Panc1 (cell line): ENCODE data around the gene ZBTB40. TPM values are rescaled to one million over a fixed set of nuclear protein-coding genes. Genes with fewer than 3 reads are reported as not detected.

Experiments
- ATAC-seq: fragments of 200-7000 bp; cut with Tn5 transposase; 2 replicates; pipeline ENCODE4 v1.9.1; 2020; ENCODE audit warnings: mild to moderate bottlenecking, moderate library complexity
- BruUV-seq: library from RNA; stranded (reverse); fragments of 400-500 nt; replicated peaks from 2 replicates; lab custom pipeline; 2021; lab: Mats Ljungman, UMichigan
- CTCF ChIA-PET: fragments of 300-600 bp; sonication (Branson Sonifier 250); formaldehyde crosslinking; loops from one replicate; lab custom pipeline; 2022; ENCODE audit warnings: antibody characterized with exemption; lab: Charles Lee
- POLR2A ChIA-PET: fragments of 300-600 bp; sonication (Branson Sonifier 250); formaldehyde crosslinking; loops from one replicate; lab custom pipeline; 2022; ENCODE audit warnings: antibody characterized with exemption; lab: Charles Lee
- DNase-seq: peaks from one replicate; pipeline ENCODE4 v3.0.0-alpha.2; 2010; ENCODE audit warnings: low read depth, low spot score
- H3K27ac ChIP-seq: 2 replicates; pipeline ENCODE4 v1.5.1; 2011; ENCODE audit warnings: mild to moderate bottlenecking, low read length, inconsistent platforms
- H3K27me3 ChIP-seq: fragments of 200-500 bp; sonication (Bioruptor generic); 2 replicates; pipeline ENCODE4 v1.6.0; 2014; ENCODE audit warnings: low read length, inconsistent platforms; ENCODE audit not compliant: control insufficient read depth, insufficient read depth
- H3K36me3 ChIP-seq: fragments of 200-500 bp; sonication (Bioruptor generic); 2 replicates; pipeline ENCODE4 v1.5.1; 2014; ENCODE audit warnings: inconsistent platforms, mild to moderate bottlenecking, low read length, moderate library complexity; ENCODE audit not compliant: control insufficient read depth, insufficient read depth
- H3K4me1 ChIP-seq: 2 replicates; pipeline ENCODE4 v1.5.1; 2011; ENCODE audit warnings: inconsistent platforms, mild to moderate bottlenecking, low read length, moderate library complexity; ENCODE audit not compliant: control insufficient read depth, insufficient read depth
- H3K4me3 ChIP-seq, 2 experiments: 2 replicates each; pipeline ENCODE4 v1.5.1; 2011 to 2012; ENCODE audit warnings: low read depth in 2 of 2, low read length in 2 of 2, mild to moderate bottlenecking in 2 of 2, inconsistent platforms in 1 of 2, moderate library complexity in 1 of 2
- H3K9me3 ChIP-seq: fragments of 200-500 bp; sonication (Bioruptor generic); 2 replicates; pipeline ENCODE4 v1.5.1; 2014; ENCODE audit warnings: low read depth, mild to moderate bottlenecking, inconsistent platforms, low read length, moderate library complexity; ENCODE audit not compliant: control insufficient read depth, insufficient read depth
- POLR2AphosphoS5 ChIP-seq: IDR thresholded peaks from 2 replicates; pipeline ENCODE4 v1.6.1; 2012; ENCODE audit warnings: mild to moderate bottlenecking, low read depth, low read length, moderate library complexity
- SIN3A ChIP-seq: IDR thresholded peaks from 2 replicates; pipeline ENCODE4 v1.6.1; 2012; ENCODE audit warnings: low read depth, mild to moderate bottlenecking, low read length, moderate library complexity, borderline replicate concordance; ENCODE audit not compliant: insufficient read depth
- TCF7L2 ChIP-seq: IDR thresholded peaks from 2 replicates; pipeline ENCODE4 v1.6.1; 2011; ENCODE audit warnings: mild to moderate bottlenecking, low read depth, low read length, inconsistent platforms
- in situ Hi-C: cut with HindIII; loops from 2 replicates; pipeline ENCODE4 v1.10.0; 2016; ENCODE audit warnings: low sequenced_read_pairs, low pct_unique_long_range_greater_than_20kb
- intact Hi-C: fragments of 100-400 bp; cut with micrococcal nuclease; formaldehyde crosslinking; loops from one replicate; pipeline ENCODE4 v1.10.0; 2022; ENCODE audit not compliant: unreplicated experiment
- total RNA-seq: library from RNA; stranded (reverse); gene quantifications from one replicate; pipeline ENCODE4 v1.2.1, GENCODE V29; 2021; ENCODE audit not compliant: unreplicated experiment
- TF ChIP-seq, protein P1 (sequence below), 2 experiments: IDR thresholded peaks; 2 replicates each; pipeline ENCODE4 v1.6.1; 2011 to 2012; ENCODE audit warnings: low read depth in 2 of 2, control low read depth in 1 of 2, low read length in 1 of 2, mild to moderate bottlenecking in 1 of 2, moderate library complexity in 1 of 2; ENCODE audit not compliant: insufficient read depth in 1 of 2
- TF ChIP-seq, protein P2 (sequence below): fragments of 450-650 bp; IDR thresholded peaks from 2 replicates; pipeline ENCODE4 v1.5.1; 2017; ENCODE audit warnings: mild to moderate bottlenecking

ZBTB40 gene
- total RNA-seq, 1 experiment from 2014 or later: 24.3 TPM

DNA sequence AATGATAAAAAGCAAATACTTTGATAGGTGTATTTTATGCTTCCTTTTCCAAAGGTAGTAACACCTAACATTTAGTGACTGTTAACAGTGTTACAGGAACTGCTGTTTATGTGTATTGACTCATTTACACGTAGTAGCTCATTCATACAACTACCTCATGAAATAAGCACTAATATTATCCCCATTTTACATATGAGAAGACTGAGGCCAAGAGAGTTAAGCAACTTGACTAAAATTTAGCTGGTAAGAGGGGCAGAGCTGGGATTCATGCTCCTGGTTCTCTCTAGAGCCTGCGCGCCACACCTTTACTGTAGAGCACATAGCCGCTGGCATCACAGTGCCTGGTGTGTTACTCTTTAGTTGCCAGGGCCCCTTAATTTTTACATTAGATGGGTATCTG lies 11.3 kb downstream of the ZBTB40 start:
- DNase-seq: no peak
- H3K9me3 ChIP-seq: peaks cover 3% of the 10 kb centered on the region; the same call in 1 of the 2 replicates
- ATAC-seq: no peak
- H3K27me3 ChIP-seq: no peaks in the 10 kb centered on the region
- TF ChIP-seq, protein P1, sequence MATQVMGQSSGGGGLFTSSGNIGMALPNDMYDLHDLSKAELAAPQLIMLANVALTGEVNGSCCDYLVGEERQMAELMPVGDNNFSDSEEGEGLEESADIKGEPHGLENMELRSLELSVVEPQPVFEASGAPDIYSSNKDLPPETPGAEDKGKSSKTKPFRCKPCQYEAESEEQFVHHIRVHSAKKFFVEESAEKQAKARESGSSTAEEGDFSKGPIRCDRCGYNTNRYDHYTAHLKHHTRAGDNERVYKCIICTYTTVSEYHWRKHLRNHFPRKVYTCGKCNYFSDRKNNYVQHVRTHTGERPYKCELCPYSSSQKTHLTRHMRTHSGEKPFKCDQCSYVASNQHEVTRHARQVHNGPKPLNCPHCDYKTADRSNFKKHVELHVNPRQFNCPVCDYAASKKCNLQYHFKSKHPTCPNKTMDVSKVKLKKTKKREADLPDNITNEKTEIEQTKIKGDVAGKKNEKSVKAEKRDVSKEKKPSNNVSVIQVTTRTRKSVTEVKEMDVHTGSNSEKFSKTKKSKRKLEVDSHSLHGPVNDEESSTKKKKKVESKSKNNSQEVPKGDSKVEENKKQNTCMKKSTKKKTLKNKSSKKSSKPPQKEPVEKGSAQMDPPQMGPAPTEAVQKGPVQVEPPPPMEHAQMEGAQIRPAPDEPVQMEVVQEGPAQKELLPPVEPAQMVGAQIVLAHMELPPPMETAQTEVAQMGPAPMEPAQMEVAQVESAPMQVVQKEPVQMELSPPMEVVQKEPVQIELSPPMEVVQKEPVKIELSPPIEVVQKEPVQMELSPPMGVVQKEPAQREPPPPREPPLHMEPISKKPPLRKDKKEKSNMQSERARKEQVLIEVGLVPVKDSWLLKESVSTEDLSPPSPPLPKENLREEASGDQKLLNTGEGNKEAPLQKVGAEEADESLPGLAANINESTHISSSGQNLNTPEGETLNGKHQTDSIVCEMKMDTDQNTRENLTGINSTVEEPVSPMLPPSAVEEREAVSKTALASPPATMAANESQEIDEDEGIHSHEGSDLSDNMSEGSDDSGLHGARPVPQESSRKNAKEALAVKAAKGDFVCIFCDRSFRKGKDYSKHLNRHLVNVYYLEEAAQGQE (IDR thresholded peaks at IDR 0.05; ENCODE audit: insufficient read depth in 1 of 2, low read depth in 2 of 2, low read length in 1 of 2): no peak
- TF ChIP-seq SIN3A (no peak), POLR2AphosphoS5 (no peak)
- intact Hi-C loops (no loop called here), in situ Hi-C loops (no loop called here)
- H3K27ac ChIP-seq: no peak overlapping the region
- H3K36me3 ChIP-seq: no peaks in the 10 kb centered on the region
- POLR2A ChIA-PET: no interaction called here
- no TSS peak for BruUV-seq
- CTCF ChIA-PET: no interaction called here
- no peak overlapping the region for H3K4me3 ChIP-seq
- H3K4me1 ChIP-seq: no peaks in the 10 kb centered on the region

DNA sequence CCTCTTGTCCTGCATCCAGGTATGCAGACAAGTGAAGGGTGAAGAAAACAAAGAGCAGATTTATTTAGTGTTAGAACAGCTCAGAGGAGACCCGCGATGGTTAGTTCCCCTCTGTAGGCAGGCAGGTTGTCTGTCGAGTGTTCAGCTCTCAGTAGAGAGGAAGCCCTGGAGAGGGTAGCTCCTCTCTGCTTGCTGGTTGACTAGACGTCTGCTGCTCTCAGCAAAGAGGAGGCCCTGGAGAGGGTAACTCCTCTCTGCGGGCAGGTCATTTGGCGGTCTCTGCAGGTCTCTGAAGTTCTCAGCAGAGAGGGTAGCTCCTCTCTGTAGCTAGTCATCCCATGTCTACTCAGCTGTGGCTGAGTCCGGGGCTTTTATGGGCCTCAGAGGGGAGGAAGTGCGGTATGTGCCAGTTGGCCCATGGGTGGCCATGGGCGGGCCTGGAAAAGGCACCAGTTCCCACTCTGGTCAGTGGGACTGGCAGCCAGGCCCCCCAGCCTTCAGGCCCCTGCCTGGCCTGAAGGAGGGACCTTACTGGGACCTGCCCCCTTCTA lies 13.4 kb downstream of the ZBTB40 start:
- peaks cover 3% of the 10 kb centered on the region; the same call in 1 of the 2 replicates for H3K9me3 ChIP-seq
- POLR2A ChIA-PET: no interaction called here
- intact Hi-C loops (no loop called here), in situ Hi-C loops (no loop called here)
- H3K4me3 ChIP-seq: no peak overlapping the region
- DNase-seq: no peak
- no TSS peak for BruUV-seq
- no peak overlapping the region for H3K27ac ChIP-seq
- no peaks in the 10 kb centered on the region for H3K36me3 ChIP-seq
- TF ChIP-seq SIN3A: no peak
- TF ChIP-seq POLR2AphosphoS5: no peak
- TF ChIP-seq, protein P1 (IDR thresholded peaks at IDR 0.05; ENCODE audit: insufficient read depth in 1 of 2, low read depth in 2 of 2, low read length in 1 of 2): no peak
- H3K4me1 ChIP-seq: no peaks in the 10 kb centered on the region
- H3K27me3 ChIP-seq: no peaks in the 10 kb centered on the region
- CTCF ChIA-PET: no interaction called here
- ATAC-seq: no peak

DNA sequence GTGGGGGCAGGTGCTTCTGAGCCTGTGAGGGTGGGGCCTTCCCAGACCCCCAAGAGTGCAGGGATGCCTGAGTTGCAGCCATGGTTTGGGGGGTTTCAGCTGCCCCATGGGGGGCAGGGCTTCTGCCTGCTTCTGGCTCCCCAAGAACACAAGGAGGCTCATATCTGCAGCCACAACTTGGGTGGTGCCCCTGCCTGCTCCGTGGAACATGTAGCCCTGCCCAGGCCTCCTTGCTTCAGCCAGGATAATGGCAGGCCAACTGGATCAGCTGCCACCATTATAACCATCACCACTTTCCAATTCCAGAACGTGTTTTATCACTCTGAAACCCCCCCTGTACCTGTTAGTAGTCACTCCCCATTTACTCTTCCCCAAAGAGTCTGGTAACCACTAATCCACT lies 14.0 kb downstream of the ZBTB40 start:
- Histone ChIP-seq H3K36me3 (no peaks in the 10 kb centered on the region), H3K27me3 (no peaks in the 10 kb centered on the region), H3K4me3 (no peak overlapping the region), H3K27ac (no peak overlapping the region), H3K9me3 (peaks cover 3% of the 10 kb centered on the region; the same call in 1 of the 2 replicates), H3K4me1 (no peaks in the 10 kb centered on the region)
- no TSS peak for BruUV-seq
- TF ChIP-seq SIN3A (no peak), TCF7L2 (no peak), POLR2AphosphoS5 (no peak)
- TF ChIP-seq, protein P1 (IDR thresholded peaks at IDR 0.05; ENCODE audit: insufficient read depth in 1 of 2, low read depth in 2 of 2, low read length in 1 of 2): no peak
- TF ChIP-seq, protein P2, sequence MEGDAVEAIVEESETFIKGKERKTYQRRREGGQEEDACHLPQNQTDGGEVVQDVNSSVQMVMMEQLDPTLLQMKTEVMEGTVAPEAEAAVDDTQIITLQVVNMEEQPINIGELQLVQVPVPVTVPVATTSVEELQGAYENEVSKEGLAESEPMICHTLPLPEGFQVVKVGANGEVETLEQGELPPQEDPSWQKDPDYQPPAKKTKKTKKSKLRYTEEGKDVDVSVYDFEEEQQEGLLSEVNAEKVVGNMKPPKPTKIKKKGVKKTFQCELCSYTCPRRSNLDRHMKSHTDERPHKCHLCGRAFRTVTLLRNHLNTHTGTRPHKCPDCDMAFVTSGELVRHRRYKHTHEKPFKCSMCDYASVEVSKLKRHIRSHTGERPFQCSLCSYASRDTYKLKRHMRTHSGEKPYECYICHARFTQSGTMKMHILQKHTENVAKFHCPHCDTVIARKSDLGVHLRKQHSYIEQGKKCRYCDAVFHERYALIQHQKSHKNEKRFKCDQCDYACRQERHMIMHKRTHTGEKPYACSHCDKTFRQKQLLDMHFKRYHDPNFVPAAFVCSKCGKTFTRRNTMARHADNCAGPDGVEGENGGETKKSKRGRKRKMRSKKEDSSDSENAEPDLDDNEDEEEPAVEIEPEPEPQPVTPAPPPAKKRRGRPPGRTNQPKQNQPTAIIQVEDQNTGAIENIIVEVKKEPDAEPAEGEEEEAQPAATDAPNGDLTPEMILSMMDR: no peak
- in situ Hi-C loops (no loop called here), intact Hi-C loops (no loop called here)
- ChIA-PET CTCF (no interaction called here), POLR2A (no interaction called here)
- no peak for ATAC-seq
- no peak for DNase-seq
